Pancreas (tissue), 10 donors: ENCODE data around the gene MYOM1. TPM values are rescaled to one million over a fixed set of nuclear protein-coding genes. Genes with fewer than 3 reads are reported as not detected.

Experiments used
- ATAC-seq, 4 donors: fragments of 200-7000 bp; cut with Tn5 transposase; one replicate each; pipeline versions ENCODE4 v1.8.0 to v1.9.1; 2020; ENCODE audit warnings: mild to moderate bottlenecking in 4 of 4, moderate library complexity in 4 of 4
- DNase-seq, 6 donors: peaks; one replicate each; pipeline ENCODE4 v3.0.0-alpha.2; 2020
- FAIRE-seq: peaks from 2 replicates; lab custom pipeline; 2012; peaks lifted over from hg19 to GRCh38; lab: Jason Lieb, UNC
- H3K27ac ChIP-seq, 4 donors: fragments of 200-600 bp; sonication (generic); 1 replicate in 3 of 4; 2 replicates in 1 of 4; pipeline versions ENCODE4 v1.5.0 to v1.8.0; 2020
- H3K27me3 ChIP-seq, 4 donors: fragments of 200-600 bp; one replicate each; pipeline ENCODE4 v1.8.0; 2021
- H3K36me3 ChIP-seq, 3 donors: fragments of 200-600 bp; sonication (generic) in 1 of 3; one replicate each; pipeline versions ENCODE4 v1.5.0 to v1.8.0; 2020 to 2021
- H3K4me1 ChIP-seq, 3 donors: fragments of 200-600 bp; one replicate each; pipeline ENCODE4 v1.8.0; 2021
- H3K4me3 ChIP-seq, 4 donors: fragments of 200-600 bp; sonication (generic) in 2 of 4; one replicate each; pipeline versions ENCODE4 v1.5.0 to v1.8.0; 2020 to 2021
- H3K9me3 ChIP-seq, 4 donors: fragments of 200-600 bp; one replicate each; pipeline ENCODE4 v1.8.0; 2021
- CTCF ChIP-seq, 4 donors: fragments of 200-600 bp; sonication (generic) in 3 of 4; IDR thresholded peaks; one replicate each; pipeline versions ENCODE4 v1.5.0 to v1.8.0; 2021; ENCODE audit warnings: antibody characterized with exemption in 4 of 4
- WGBS, 2 donors: extraction: QIAGEN DNeasy Blood & Tissue Kit; methylation state at CpG; one replicate each; pipeline ENCODE4 v1.1.7; 2013; 5-methylcytosine and 5-hydroxymethylcytosine counted together
- intact Hi-C, 3 donors: fragments of 100-400 bp; cut with DNase I; formaldehyde crosslinking; loops; one replicate each; pipeline versions ENCODE4 v1.11.1 to v1.14.2; 2022
- polyA plus RNA-seq, 2 donors: library from polyadenylated mRNA; stranded (reverse); fragments of 200-250 nt; gene quantifications; one replicate each; pipeline ENCODE4 v1.2.3, GENCODE V29; 2013
- total RNA-seq, 6 donors: library from RNA; stranded (reverse); fragmentation: NEBNext Ultra II Directional in 4 of 6; extraction: Animal tissue kit (Norgen Biotek cat#: 25700) in 4 of 6; gene quantifications; one replicate each; pipeline versions ENCODE4 v1.2.1 to v1.2.4, GENCODE V29; 2021 to 2023
- donor health status: healthy with polysubstance abuse.
- donor health status: DM: no; HTN: no; CAD: no; lungs with moderate emphysema.
- donor health status: DM: no; HTN: no; CAD: no.
- donor health status: control.
- donor health status: control.
- donor health status: Bipolar disorder and iron deficiency.
- donor health status: DM: yes; HTN: yes; CAD: no.
- donor health status: DM: no; HTN: no; CAD: no.
- donor health status: DM: no; HTN: no; CAD: no.
- donor health status: DM: yes; HTN: yes; CAD: no.

The MYOM1 gene
- total and polyA plus RNA-seq, 8 donors: 4.7 to 18.2 (median 14.2) TPM

- no peak for FAIRE-seq
- H3K4me3 ChIP-seq: no peak overlapping the region
Measured at GRCh38 chr18:3265564-3266033, 45.8 kb upstream of the MYOM1 start.

GRCh38 chr18:3264362-3264761, 44.6 kb upstream of the MYOM1 start:
- Histone ChIP-seq H3K4me3 (peak overlapping the region in 1 of 4 donors; percentile 91), H3K36me3 (no peaks in the 10 kb centered on the region), H3K4me1 (peaks cover 23 to 64% (median 61%) of the 10 kb centered on the region in 3 donors), H3K9me3 (no peaks in the 10 kb centered on the region), H3K27ac (no peak overlapping the region), H3K27me3 (no peaks in the 10 kb centered on the region)
- DNase-seq (no peak), ATAC-seq (no peak), FAIRE-seq (no peak)
- WGBS, 2 donors: 55% methylated on average over 2 of the region's 2 CpGs
- intact Hi-C loops: no loop called here
- no peak for TF ChIP-seq CTCF (IDR thresholded peaks at IDR 0.05)

More at GRCh38 chr18:3265564-3266033, 45.8 kb upstream of the MYOM1 start:
- DNase-seq: no peak
- Histone ChIP-seq H3K9me3 (no peaks in the 10 kb centered on the region), H3K27me3 (no peaks in the 10 kb centered on the region), H3K27ac (peak overlapping the region in 1 of 4 donors; percentile 1), H3K36me3 (no peaks in the 10 kb centered on the region), H3K4me1 (peaks cover 23 to 68% (median 67%) of the 10 kb centered on the region in 3 donors)
- 35 to 42% methylated on average over 3 of the region's 3 CpGs for WGBS, 2 donors
- intact Hi-C loops: no loop called here
- TF ChIP-seq CTCF (IDR thresholded peaks at IDR 0.05): no peak
- no peak for ATAC-seq

GRCh38 chr18:3263132-3263700, 43.4 kb upstream of the MYOM1 start:
- FAIRE-seq (no peak), DNase-seq (no peak), ATAC-seq (no peak)
- WGBS, 2 donors: 10 to 13% methylated on average over 8 of the region's 8 CpGs
- intact Hi-C loops: no loop called here
- Histone ChIP-seq H3K36me3 (no peaks in the 10 kb centered on the region), H3K4me1 (peaks cover 12 to 55% (median 49%) of the 10 kb centered on the region in 3 donors), H3K27ac (peak overlapping the region in 3 of 4 donors; percentile 98 to 100 (median 99)), H3K4me3 (peak overlapping the region; percentile 81 to 91 (median 85)), H3K27me3 (no peaks in the 10 kb centered on the region), H3K9me3 (no peaks in the 10 kb centered on the region)
- TF ChIP-seq CTCF (IDR thresholded peaks at IDR 0.05): no peak

- Histone ChIP-seq H3K27ac (peak overlapping the region; percentile 95 to 100 (median 98)), H3K4me3 (peak overlapping the region; percentile 81 to 91 (median 85)), H3K9me3 (no peaks in the 10 kb centered on the region), H3K4me1 (peaks cover 17 to 54% (median 48%) of the 10 kb centered on the region in 3 donors), H3K36me3 (no peaks in the 10 kb centered on the region), H3K27me3 (no peaks in the 10 kb centered on the region)
- 0 to 1% methylated on average over 52 to 69 of the region's 69 CpGs for WGBS, 2 donors
- intact Hi-C loops: no loop called here
- no peak for FAIRE-seq
- DNase-seq: peak in 2 of 6 donors; percentile 77 to 89
- peak; percentile 49 to 67 (median 52) for ATAC-seq
- TF ChIP-seq CTCF (IDR thresholded peaks at IDR 0.05): no peak
Measured at GRCh38 chr18:3262234-3263131, 42.7 kb upstream of the MYOM1 start.
